ENCODE results near the gene TNFSF12.

TNFSF12 gene

DNA sequence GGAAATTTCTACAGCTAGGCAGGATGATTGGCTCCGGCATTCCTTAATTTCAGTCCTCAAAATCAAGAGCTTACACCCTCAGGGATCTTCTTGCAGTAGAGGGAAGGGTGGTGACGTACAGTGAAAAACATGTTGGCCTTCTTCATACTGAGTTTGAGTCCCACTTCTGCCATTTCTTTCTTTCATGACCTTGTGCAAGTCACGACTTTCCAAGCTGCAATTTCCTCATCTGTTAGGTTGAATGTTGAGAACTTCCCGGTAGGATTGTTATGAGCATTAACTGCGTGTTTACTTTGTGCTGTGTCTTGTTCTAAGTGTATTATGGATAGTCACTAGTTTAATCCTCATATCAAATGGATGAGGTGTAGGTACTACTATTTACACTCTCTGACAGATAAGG is 20.7 kb downstream of the TNFSF12 start:
- H3K27me3 Mint-ChIP-seq, result no peaks in the 10 kb centered on the region
- DNase-seq (ENCODE audit: low spot score in 2 of 2) (no peak), ATAC-seq (ENCODE audit: low read depth) (no peak)
- no peak overlapping the region for H3K27ac Mint-ChIP-seq
- H3K4me3 Mint-ChIP-seq, result no peak overlapping the region
- no peaks in the 10 kb centered on the region for H3K9me3 Mint-ChIP-seq
- H3K36me3 Mint-ChIP-seq, result peaks cover 24% of the 10 kb centered on the region
- H3K4me1 Mint-ChIP-seq, result peaks cover 15% of the 10 kb centered on the region

DNA sequence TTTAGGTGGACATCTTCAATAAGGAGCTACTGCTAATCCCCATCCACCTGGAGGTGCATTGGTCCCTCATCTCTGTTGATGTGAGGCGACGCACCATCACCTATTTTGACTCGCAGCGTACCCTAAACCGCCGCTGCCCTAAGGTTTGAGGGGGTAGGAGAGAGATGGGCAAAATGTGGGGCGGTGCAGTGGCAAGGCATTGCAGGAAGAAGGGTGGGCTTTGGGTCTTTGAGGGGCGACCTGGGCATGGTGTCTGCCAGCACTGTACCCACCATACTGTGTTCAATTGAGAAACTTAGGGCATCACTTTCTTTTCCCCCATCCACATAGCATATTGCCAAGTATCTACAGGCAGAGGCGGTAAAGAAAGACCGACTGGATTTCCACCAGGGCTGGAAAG is 21.5 kb downstream of the TNFSF12 start:
- no peak overlapping the region for H3K27ac Mint-ChIP-seq
- peak overlapping the region; percentile 19 for H3K4me3 Mint-ChIP-seq
- DNase-seq (ENCODE audit: low spot score in 2 of 2) (no peak), ATAC-seq (ENCODE audit: low read depth) (no peak)
- H3K27me3 Mint-ChIP-seq, result no peaks in the 10 kb centered on the region
- H3K4me1 Mint-ChIP-seq, result peaks cover 19% of the 10 kb centered on the region
- H3K36me3 Mint-ChIP-seq, result peaks cover 25% of the 10 kb centered on the region
- no peaks in the 10 kb centered on the region for H3K9me3 Mint-ChIP-seq

- Mint-ChIP-seq H3K36me3 (peaks cover 29% of the 10 kb centered on the region), H3K27ac (peak overlapping the region; percentile 98), H3K9me3 (no peaks in the 10 kb centered on the region), H3K4me1 (peaks cover 23% of the 10 kb centered on the region), H3K27me3 (no peaks in the 10 kb centered on the region), H3K4me3 (peak overlapping the region; percentile 95)
- no peak for DNase-seq (ENCODE audit: low spot score in 2 of 2)
- ATAC-seq (ENCODE audit: low read depth), result no peak
Observed at GRCh38 chr17:7572338-7572587, 23.4 kb downstream of the TNFSF12 start.

DNA sequence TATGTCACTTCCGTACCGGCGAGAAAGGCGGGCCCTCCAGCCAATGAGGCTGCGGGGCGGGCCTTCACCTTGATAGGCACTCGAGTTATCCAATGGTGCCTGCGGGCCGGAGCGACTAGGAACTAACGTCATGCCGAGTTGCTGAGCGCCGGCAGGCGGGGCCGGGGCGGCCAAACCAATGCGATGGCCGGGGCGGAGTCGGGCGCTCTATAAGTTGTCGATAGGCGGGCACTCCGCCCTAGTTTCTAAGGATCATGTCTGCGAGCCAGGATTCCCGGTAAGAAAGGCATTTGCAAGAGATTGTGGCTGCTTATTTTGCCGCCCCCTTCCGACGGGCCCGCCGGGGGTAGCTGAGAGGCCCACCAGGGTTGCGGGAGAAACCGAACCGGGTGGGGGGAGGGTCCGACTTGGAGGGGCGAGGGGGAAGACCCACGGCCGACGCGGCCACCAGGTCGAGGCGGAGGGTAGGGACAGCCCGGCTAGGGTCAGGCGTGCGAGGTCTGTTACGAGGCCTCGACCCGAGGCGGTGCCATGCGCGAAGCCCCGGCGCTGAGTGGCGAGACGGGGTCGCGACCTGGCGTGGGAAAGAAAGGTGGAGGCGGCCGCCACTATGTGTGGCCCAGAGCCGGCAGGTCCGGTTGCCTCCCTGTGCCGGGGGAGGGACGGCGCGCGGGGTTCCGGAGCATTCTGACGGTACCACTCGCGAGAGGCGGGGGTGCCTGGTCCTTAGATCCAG is 23.9 kb downstream of the TNFSF12 start:
- peak overlapping the region; percentile 98 for H3K27ac Mint-ChIP-seq
- peaks cover 23% of the 10 kb centered on the region for H3K4me1 Mint-ChIP-seq
- peak overlapping the region; percentile 95 for H3K4me3 Mint-ChIP-seq
- ATAC-seq (ENCODE audit: low read depth) (peak; percentile 82), DNase-seq (ENCODE audit: low spot score in 2 of 2) (peak; percentile 100)
- no peaks in the 10 kb centered on the region for H3K27me3 Mint-ChIP-seq
- H3K9me3 Mint-ChIP-seq, result no peaks in the 10 kb centered on the region
- peaks cover 28% of the 10 kb centered on the region for H3K36me3 Mint-ChIP-seq

DNA sequence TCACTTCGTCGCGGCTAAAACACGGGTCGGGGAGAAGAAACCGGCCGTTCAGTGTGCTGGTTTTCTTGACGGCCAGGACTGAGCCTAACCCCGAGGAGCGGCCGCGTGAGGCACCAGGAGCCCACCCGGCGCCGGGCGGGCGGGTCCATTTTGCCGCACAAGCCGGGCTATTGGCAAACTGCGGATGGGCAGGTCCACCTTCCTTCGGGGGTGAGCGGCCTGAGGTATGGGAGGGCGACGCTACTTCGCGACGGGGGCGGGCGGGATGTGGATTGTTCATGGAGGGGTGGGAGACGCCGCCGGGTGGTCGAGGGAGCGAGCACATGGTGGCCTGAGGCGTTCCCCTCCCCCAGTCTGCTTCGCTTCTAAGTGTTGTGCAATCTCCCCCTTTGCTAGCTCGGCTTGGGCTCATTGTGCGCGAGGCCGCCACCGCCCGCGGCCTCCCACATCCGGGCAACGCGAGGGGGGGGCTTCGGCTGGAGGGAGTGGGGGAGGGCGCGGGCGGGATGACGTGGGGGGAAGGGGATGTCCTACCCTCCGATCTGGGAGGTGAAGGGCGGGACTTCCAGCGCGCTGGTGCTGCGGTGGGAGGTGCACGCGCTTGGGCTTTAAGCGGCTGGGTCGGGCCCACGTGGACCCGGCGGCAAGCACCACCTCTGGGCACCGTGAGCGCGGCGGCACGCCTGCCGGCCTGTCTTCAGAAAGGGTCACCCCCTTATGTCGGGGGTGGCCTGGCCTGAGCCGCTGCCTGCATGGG is 24.6 kb downstream of the TNFSF12 start:
- H3K4me1 Mint-ChIP-seq, result peaks cover 26% of the 10 kb centered on the region
- peak overlapping the region; percentile 95 for H3K4me3 Mint-ChIP-seq
- ATAC-seq (ENCODE audit: low read depth), result peak; percentile 48
- H3K9me3 Mint-ChIP-seq, result no peaks in the 10 kb centered on the region
- H3K36me3 Mint-ChIP-seq, result peaks cover 32% of the 10 kb centered on the region
- H3K27ac Mint-ChIP-seq, result peak overlapping the region; percentile 98
- H3K27me3 Mint-ChIP-seq, result no peaks in the 10 kb centered on the region
- peak; percentile 78 to 84 for DNase-seq (ENCODE audit: low spot score in 2 of 2)

GRCh38 chr17:7574176-7574953 is 25.5 kb downstream of the TNFSF12 start:
- ATAC-seq (ENCODE audit: low read depth) (no peak), DNase-seq (ENCODE audit: low spot score in 2 of 2) (no peak)
- Mint-ChIP-seq H3K27ac (peak overlapping the region; percentile 98), H3K9me3 (no peaks in the 10 kb centered on the region), H3K4me1 (peaks cover 34% of the 10 kb centered on the region), H3K4me3 (peak overlapping the region; percentile 95), H3K27me3 (no peaks in the 10 kb centered on the region), H3K36me3 (peaks cover 31% of the 10 kb centered on the region)

DNA sequence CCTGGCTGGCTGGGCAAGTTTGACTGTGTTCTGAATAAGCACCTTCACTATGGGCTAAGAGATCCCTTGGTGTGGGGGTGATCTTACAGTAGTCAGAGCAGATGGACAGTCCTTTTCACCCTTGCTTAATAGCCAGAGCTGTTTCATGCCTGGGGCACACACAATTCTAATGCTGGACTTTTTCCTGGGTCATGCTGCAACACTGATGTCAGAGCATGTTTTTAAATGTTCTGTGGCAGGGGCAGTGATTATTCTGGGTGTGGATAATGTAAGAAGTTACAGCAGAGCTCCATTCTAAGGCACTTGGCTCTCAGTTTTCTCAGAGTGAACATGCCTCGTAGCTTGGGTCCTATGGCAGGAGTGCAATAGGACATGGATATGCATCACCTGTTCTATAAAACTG is 26.6 kb downstream of the TNFSF12 start:
- H3K27me3 Mint-ChIP-seq, result no peaks in the 10 kb centered on the region
- H3K27ac Mint-ChIP-seq, result peak overlapping the region; percentile 98
- DNase-seq (ENCODE audit: low spot score in 2 of 2), result no peak
- H3K36me3 Mint-ChIP-seq, result peaks cover 26% of the 10 kb centered on the region
- ATAC-seq (ENCODE audit: low read depth), result no peak
- peaks cover 45% of the 10 kb centered on the region for H3K4me1 Mint-ChIP-seq
- no peak overlapping the region for H3K4me3 Mint-ChIP-seq
- H3K9me3 Mint-ChIP-seq, result no peaks in the 10 kb centered on the region

DNA sequence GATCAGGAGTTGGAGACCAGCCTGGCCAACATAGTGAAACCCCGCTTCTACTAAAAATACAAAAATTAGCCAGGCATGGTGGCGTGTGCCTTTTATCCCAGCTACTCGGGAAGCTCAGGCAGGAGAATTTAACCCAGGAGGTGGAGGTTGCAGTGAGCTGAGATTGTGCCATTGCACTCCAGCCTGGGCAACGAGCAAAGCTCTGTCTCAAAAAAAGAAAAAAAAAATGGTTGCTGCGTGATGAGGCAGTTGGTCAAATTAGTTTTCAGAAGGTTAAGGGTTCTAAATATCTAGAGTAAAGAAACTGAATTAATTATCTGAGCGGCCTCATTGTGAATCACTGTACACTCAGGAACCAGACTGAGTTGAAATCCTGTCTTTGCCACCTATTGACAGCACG is 27.1 kb downstream of the TNFSF12 start:
- DNase-seq (ENCODE audit: low spot score in 2 of 2) (no peak), ATAC-seq (ENCODE audit: low read depth) (no peak)
- Mint-ChIP-seq H3K27me3 (no peaks in the 10 kb centered on the region), H3K4me3 (no peak overlapping the region), H3K27ac (peak overlapping the region; percentile 72), H3K4me1 (peaks cover 50% of the 10 kb centered on the region), H3K36me3 (peaks cover 27% of the 10 kb centered on the region), H3K9me3 (no peaks in the 10 kb centered on the region)

DNA sequence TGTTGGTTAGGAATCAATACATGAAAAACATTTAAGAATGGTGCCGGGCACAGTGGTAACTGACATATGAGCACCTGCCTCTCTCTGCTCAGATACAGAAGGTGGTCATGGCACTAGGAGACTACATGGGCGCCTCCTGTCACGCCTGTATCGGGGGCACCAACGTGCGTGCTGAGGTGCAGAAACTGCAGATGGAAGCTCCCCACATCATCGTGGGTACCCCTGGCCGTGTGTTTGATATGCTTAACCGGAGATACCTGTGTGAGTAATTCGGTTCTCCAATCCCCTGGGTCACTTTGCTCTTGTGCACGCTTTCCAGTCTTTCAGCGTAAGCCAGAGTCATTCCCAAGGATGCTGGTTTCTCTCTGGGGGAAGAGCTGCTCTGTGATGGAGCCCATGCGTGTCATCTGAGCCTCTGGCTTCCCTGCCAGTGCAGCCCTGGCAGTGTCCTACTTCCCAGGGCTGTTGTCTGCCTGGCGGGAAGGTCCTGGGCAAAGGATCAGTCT is 27.6 kb downstream of the TNFSF12 start:
- Mint-ChIP-seq H3K9me3 (no peaks in the 10 kb centered on the region), H3K4me1 (peaks cover 52% of the 10 kb centered on the region), H3K36me3 (peaks cover 28% of the 10 kb centered on the region), H3K27ac (peak overlapping the region; percentile 72), H3K27me3 (no peaks in the 10 kb centered on the region), H3K4me3 (no peak overlapping the region)
- no peak for DNase-seq (ENCODE audit: low spot score in 2 of 2)
- no peak for ATAC-seq (ENCODE audit: low read depth)

DNA sequence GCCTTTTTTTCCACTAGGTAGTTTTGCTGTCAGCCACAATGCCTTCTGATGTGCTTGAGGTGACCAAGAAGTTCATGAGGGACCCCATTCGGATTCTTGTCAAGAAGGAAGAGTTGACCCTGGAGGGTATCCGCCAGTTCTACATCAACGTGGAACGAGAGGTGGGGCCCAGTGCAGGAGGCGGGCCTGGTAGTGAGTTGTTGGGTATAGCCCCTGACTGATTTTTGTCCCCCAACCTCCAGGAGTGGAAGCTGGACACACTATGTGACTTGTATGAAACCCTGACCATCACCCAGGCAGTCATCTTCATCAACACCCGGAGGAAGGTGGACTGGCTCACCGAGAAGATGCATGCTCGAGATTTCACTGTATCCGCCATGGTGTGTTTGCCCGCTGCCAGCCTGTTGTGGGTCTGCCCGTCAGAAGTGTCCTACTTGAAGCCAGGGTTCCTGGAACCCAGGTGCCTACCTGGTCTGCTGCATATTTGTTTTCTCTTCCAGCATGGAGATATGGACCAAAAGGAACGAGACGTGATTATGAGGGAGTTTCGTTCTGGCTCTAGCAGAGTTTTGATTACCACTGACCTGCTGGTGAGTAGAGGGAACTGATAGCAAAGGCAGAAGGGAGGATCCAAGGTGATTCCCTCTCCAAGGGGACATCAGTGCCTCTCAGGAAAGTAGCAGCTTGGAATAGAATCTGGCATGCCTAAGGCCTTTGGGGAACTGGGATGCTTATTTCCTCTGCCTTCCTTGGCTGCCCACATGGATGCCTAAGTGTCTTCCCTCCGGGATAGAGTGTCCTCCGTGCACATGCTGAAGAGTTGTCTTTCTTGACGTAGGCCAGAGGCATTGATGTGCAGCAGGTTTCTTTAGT is 28.7 kb downstream of the TNFSF12 start:
- no peak overlapping the region for H3K4me3 Mint-ChIP-seq
- H3K4me1 Mint-ChIP-seq, result peaks cover 53% of the 10 kb centered on the region
- DNase-seq (ENCODE audit: low spot score in 2 of 2) (no peak), ATAC-seq (ENCODE audit: low read depth) (no peak)
- H3K36me3 Mint-ChIP-seq, result peaks cover 28% of the 10 kb centered on the region
- H3K27me3 Mint-ChIP-seq, result no peaks in the 10 kb centered on the region
- no peaks in the 10 kb centered on the region for H3K9me3 Mint-ChIP-seq
- peak overlapping the region; percentile 63 for H3K27ac Mint-ChIP-seq

DNA sequence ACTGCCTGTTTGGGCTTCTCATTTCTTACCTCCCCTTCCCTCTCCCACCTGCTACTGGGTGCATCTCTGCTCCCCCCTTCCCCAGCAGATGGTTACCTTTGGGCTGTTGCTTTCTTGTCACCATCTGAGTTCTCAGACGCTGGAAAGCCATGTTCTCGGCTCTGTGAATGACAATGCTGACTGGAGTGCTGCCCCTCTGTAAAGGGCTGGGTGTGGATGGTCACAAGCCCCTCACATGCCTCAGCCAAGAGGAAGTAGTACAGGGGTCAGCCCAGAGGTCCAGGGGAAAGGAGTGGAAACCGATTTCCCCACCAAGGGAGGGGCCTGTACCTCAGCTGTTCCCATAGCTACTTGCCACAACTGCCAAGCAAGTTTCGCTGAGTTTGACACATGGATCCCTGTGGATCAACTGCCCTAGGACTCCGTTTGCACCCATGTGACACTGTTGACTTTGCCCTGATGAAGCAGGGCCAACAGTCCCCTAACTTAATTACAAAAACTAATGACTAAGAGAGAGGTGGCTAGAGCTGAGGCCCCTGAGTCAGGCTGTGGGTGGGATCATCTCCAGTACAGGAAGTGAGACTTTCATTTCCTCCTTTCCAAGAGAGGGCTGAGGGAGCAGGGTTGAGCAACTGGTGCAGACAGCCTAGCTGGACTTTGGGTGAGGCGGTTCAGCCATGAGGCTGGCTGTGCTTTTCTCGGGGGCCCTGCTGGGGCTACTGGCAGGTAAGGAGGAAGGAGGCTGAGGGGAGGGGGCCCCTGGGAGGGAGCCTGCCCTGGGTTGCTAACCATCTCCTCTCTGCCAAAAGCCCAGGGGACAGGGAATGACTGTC is 30.4 kb downstream of the TNFSF12 start, which contains the start of gene CD68:
CD68 (plus strand) TSS at position 638 of the 833 bp plus-strand sequence; CDS start at position 678, 40 bp downstream.
- peak in 1 of 2 donors; percentile 62 for DNase-seq (ENCODE audit: low spot score in 2 of 2)
- Mint-ChIP-seq H3K9me3 (no peaks in the 10 kb centered on the region), H3K4me1 (peaks cover 49% of the 10 kb centered on the region), H3K27me3 (no peaks in the 10 kb centered on the region), H3K36me3 (peaks cover 23% of the 10 kb centered on the region), H3K4me3 (peak within 1 kb of the TSS; percentile 69), H3K27ac (peak within 1 kb of the TSS; percentile 64)
- ATAC-seq (ENCODE audit: low read depth), result peak; percentile 66

GRCh38 chr17:7579834-7580603 is 31.2 kb downstream of the TNFSF12 start:
- Mint-ChIP-seq H3K36me3 (peaks cover 18% of the 10 kb centered on the region), H3K27ac (peak overlapping the region; percentile 64), H3K9me3 (no peaks in the 10 kb centered on the region), H3K4me3 (peak overlapping the region; percentile 69), H3K27me3 (no peaks in the 10 kb centered on the region), H3K4me1 (peaks cover 48% of the 10 kb centered on the region)
- DNase-seq (ENCODE audit: low spot score in 2 of 2) (no peak), ATAC-seq (ENCODE audit: low read depth) (no peak)
